Ishikawa (cell line): Measurements from ENCODE around the gene TFAP2A.

Experiments used
- CEBPB ChIP-seq: IDR thresholded peaks from 2 replicates; pipeline ENCODE4 v1.6.1; 2012
- FOXM1 ChIP-seq: IDR thresholded peaks from 2 replicates; pipeline ENCODE4 v1.6.1; 2012; ENCODE audit warnings: low read depth, borderline replicate concordance
- USF1 ChIP-seq: IDR thresholded peaks from 2 replicates; pipeline ENCODE4 v1.6.1; 2012
- TF ChIP-seq, protein P1 (sequence below): IDR thresholded peaks from 2 replicates; pipeline ENCODE4 v1.6.1; 2012

DNA sequence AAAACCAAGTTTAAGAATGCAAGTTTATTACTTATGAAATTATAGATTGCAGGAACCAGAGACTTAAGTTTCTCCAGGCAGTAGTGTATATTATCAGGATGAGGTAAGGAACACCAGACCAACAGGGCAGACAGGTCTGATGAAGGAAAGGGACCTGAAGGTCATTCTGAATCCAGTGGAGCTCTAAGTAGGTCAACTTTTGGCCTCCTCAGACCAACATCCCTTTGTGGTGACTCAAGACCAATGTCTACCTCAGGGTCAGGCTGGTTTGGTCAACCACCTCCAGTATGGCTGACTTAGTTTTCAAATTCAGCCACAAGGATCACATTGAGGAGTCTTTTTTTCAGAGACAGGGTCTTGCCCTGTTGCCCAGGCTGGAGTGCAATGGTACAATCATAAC, 38.7 kb upstream of the TFAP2A start:
- no peak for TF ChIP-seq CEBPB
- no peak for TF ChIP-seq USF1
- TF ChIP-seq, protein P1, sequence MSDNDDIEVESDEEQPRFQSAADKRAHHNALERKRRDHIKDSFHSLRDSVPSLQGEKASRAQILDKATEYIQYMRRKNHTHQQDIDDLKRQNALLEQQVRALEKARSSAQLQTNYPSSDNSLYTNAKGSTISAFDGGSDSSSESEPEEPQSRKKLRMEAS = no peak
- TF ChIP-seq FOXM1 = no peak
